ENCODE measurements around the gene GADD45A. TPM values are rescaled to one million over a fixed set of nuclear protein-coding genes. Genes with fewer than 3 reads are reported as not detected.

Gene GADD45A
- total RNA-seq, 1 donor from 2014 or later: 46.5 TPM

- no peaks in the 10 kb centered on the region for H3K9me3 Mint-ChIP-seq (ENCODE audit: unreplicated experiment)
- H3K27ac Mint-ChIP-seq (ENCODE audit: unreplicated experiment): peak overlapping the region; percentile 45
- H3K27me3 Mint-ChIP-seq (ENCODE audit: unreplicated experiment): peaks cover 9% of the 10 kb centered on the region
- H3K36me3 Mint-ChIP-seq (ENCODE audit: low read depth, unreplicated experiment): peaks cover 17% of the 10 kb centered on the region
- TF ChIP-seq CTCF (IDR thresholded peaks at IDR 0.05; ENCODE audit: unreplicated experiment): no peak
- H3K4me3 Mint-ChIP-seq (ENCODE audit: unreplicated experiment): peak overlapping the region; percentile 99
- DNase-seq (ENCODE audit: low spot score): no peak
- H3K4me1 Mint-ChIP-seq (ENCODE audit: unreplicated experiment): peaks cover 24% of the 10 kb centered on the region
Measured at GRCh38 chr1:67683766-67684525, 1.1 kb upstream of the GADD45A start.

GRCh38 chr1:67684526-67685066 lies 405 bp upstream of the GADD45A start:
- TF ChIP-seq CTCF (IDR thresholded peaks at IDR 0.05; ENCODE audit: unreplicated experiment): no peak
- no peaks in the 10 kb centered on the region for H3K9me3 Mint-ChIP-seq (ENCODE audit: unreplicated experiment)
- H3K36me3 Mint-ChIP-seq (ENCODE audit: low read depth, unreplicated experiment): peaks cover 17% of the 10 kb centered on the region
- no peak for DNase-seq (ENCODE audit: low spot score)
- H3K4me1 Mint-ChIP-seq (ENCODE audit: unreplicated experiment): peaks cover 30% of the 10 kb centered on the region
- H3K4me3 Mint-ChIP-seq (ENCODE audit: unreplicated experiment): peak overlapping the region; percentile 99
- peak overlapping the region; percentile 87 for H3K27ac Mint-ChIP-seq (ENCODE audit: unreplicated experiment)
- peaks cover 9% of the 10 kb centered on the region for H3K27me3 Mint-ChIP-seq (ENCODE audit: unreplicated experiment)

- Mint-ChIP-seq H3K27me3 (ENCODE audit: unreplicated experiment) (peaks cover 9% of the 10 kb centered on the region), H3K27ac (ENCODE audit: unreplicated experiment) (peak overlapping the region; percentile 52), H3K4me3 (ENCODE audit: unreplicated experiment) (peak overlapping the region; percentile 99), H3K9me3 (ENCODE audit: unreplicated experiment) (no peaks in the 10 kb centered on the region), H3K36me3 (ENCODE audit: low read depth, unreplicated experiment) (peaks cover 17% of the 10 kb centered on the region), H3K4me1 (ENCODE audit: unreplicated experiment) (peaks cover 30% of the 10 kb centered on the region)
- no peak for TF ChIP-seq CTCF (IDR thresholded peaks at IDR 0.05; ENCODE audit: unreplicated experiment)
- DNase-seq (ENCODE audit: low spot score): peak; percentile 30
Measured at GRCh38 chr1:67685558-67686266, 711 bp downstream of the GADD45A start.

GRCh38 chr1:67686267-67687197 lies 1.5 kb downstream of the GADD45A start:
- Mint-ChIP-seq H3K4me3 (ENCODE audit: unreplicated experiment) (peak overlapping the region; percentile 99), H3K36me3 (ENCODE audit: low read depth, unreplicated experiment) (peaks cover 17% of the 10 kb centered on the region), H3K27me3 (ENCODE audit: unreplicated experiment) (peaks cover 9% of the 10 kb centered on the region), H3K4me1 (ENCODE audit: unreplicated experiment) (peaks cover 31% of the 10 kb centered on the region), H3K9me3 (ENCODE audit: unreplicated experiment) (no peaks in the 10 kb centered on the region), H3K27ac (ENCODE audit: unreplicated experiment) (peak overlapping the region; percentile 97)
- TF ChIP-seq CTCF (IDR thresholded peaks at IDR 0.05; ENCODE audit: unreplicated experiment): no peak
- peak; percentile 62 for DNase-seq (ENCODE audit: low spot score)
